MM.1S (cell line): ENCODE measurements around the gene FCRL3.

Source experiments
- CTCF ChIP-seq: fragments of 300-600 bp; sonication (generic); IDR thresholded peaks from 2 replicates; pipeline ENCODE4 v1.5.1; 2016; ENCODE audit warnings: antibody characterized with exemption, low read length, mixed read lengths
- EZH2phosphoT487 ChIP-seq: fragments of 300-600 bp; sonication (generic); IDR thresholded peaks from 2 replicates; pipeline ENCODE4 v1.6.1; 2018; ENCODE audit warnings: antibody characterized with exemption, low read length

GRCh38 chr1:157700305-157700704 lies 264 bp downstream of the FCRL3 start:
- TF ChIP-seq EZH2phosphoT487: no peak
- TF ChIP-seq CTCF: no peak
